Ascending aorta (tissue), 2 donors: ENCODE data around the gene PANK1. TPM values are rescaled to one million over a fixed set of nuclear protein-coding genes. Genes with fewer than 3 reads are reported as not detected.

ENCODE experiments used
- DNase-seq, 2 donors: peaks; one replicate each; pipeline ENCODE4 v3.0.0-alpha.2; 2019; ENCODE audit warnings: low spot score in 2 of 2
- H3K27ac ChIP-seq, 2 donors: fragments of 200-600 bp; sonication (generic); one replicate each; pipeline ENCODE4 v1.5.1; 2016 to 2017; ENCODE audit warnings: mild to moderate bottlenecking in 1 of 2
- H3K27me3 ChIP-seq: fragments of 200-600 bp; sonication (generic); one replicate; pipeline ENCODE4 v1.5.1; 2017
- H3K36me3 ChIP-seq, 2 donors: fragments of 200-600 bp; sonication (generic); one replicate each; pipeline ENCODE4 v1.5.1; 2016
- H3K4me1 ChIP-seq, 2 donors: fragments of 200-600 bp; sonication (generic); one replicate each; pipeline ENCODE4 v1.5.1; 2016 to 2017; ENCODE audit warnings: mild to moderate bottlenecking in 1 of 2
- H3K4me3 ChIP-seq, 2 donors: fragments of 200-600 bp; sonication (generic); one replicate each; pipeline ENCODE4 v1.5.1; 2016 to 2017; ENCODE audit warnings: mild to moderate bottlenecking in 1 of 2
- H3K9me3 ChIP-seq, 2 donors: fragments of 200-600 bp; sonication (generic); one replicate each; pipeline ENCODE4 v1.5.1; 2016
- intact Hi-C: fragments of 100-400 bp; cut with DNase I; formaldehyde crosslinking; loops from one replicate; pipeline ENCODE4 v1.15.1; 2023
- total RNA-seq: library from RNA; depleted of rRNA; stranded (reverse); fragments of >200 nt; gene quantifications from one replicate; pipeline ENCODE4 v1.1.0, GENCODE V29; 2016
- TF ChIP-seq, protein P1 (sequence below), 3 experiments: fragments of 200-600 bp in 2 of 3; fragments of 450-650 bp in 1 of 3; sonication (generic) in 2 of 3; IDR thresholded peaks; one replicate each; pipeline ENCODE4 v1.5.1; 2016 to 2019; ENCODE audit warnings: antibody characterized with exemption in 3 of 3, mild to moderate bottlenecking in 1 of 3, moderate library complexity in 1 of 3

PANK1 gene
- total RNA-seq, 1 donor from 2014 or later = 1.5 TPM

DNA sequence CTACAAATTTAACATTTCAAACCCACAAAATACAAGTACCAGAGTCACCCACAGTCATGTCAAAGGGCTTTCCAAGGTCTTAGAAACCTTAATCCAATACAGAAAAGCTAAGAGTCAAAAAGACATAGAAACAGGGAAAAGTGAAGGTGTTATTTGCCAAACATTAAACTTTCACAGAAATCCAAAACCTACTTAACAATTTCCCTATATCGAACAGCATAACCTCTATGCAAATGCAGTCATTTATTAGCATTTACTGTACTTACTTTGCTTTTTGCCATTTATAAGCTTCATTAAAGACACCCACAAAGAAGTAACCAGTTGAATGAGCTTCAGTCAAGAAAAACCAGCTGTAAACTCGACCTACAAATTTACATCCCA is 1.6 kb downstream of the PANK1 start:
- TF ChIP-seq, protein P1, sequence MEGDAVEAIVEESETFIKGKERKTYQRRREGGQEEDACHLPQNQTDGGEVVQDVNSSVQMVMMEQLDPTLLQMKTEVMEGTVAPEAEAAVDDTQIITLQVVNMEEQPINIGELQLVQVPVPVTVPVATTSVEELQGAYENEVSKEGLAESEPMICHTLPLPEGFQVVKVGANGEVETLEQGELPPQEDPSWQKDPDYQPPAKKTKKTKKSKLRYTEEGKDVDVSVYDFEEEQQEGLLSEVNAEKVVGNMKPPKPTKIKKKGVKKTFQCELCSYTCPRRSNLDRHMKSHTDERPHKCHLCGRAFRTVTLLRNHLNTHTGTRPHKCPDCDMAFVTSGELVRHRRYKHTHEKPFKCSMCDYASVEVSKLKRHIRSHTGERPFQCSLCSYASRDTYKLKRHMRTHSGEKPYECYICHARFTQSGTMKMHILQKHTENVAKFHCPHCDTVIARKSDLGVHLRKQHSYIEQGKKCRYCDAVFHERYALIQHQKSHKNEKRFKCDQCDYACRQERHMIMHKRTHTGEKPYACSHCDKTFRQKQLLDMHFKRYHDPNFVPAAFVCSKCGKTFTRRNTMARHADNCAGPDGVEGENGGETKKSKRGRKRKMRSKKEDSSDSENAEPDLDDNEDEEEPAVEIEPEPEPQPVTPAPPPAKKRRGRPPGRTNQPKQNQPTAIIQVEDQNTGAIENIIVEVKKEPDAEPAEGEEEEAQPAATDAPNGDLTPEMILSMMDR (IDR thresholded peaks at IDR 0.05) = no peak
- Histone ChIP-seq H3K27ac (peak overlapping the region; percentile 72 to 91), H3K36me3 (no peaks in the 10 kb centered on the region), H3K4me1 (no peaks in the 10 kb centered on the region), H3K9me3 (no peaks in the 10 kb centered on the region), H3K4me3 (peak overlapping the region; percentile 92 to 97), H3K27me3 (no peaks in the 10 kb centered on the region)
- DNase-seq = no peak
- intact Hi-C loops = loop anchor here (5.0 to 10.0 kb wide), 3 partner anchors 219 to 651 kb away; partner anchors contain the start of genes FAS and LIPA

DNA sequence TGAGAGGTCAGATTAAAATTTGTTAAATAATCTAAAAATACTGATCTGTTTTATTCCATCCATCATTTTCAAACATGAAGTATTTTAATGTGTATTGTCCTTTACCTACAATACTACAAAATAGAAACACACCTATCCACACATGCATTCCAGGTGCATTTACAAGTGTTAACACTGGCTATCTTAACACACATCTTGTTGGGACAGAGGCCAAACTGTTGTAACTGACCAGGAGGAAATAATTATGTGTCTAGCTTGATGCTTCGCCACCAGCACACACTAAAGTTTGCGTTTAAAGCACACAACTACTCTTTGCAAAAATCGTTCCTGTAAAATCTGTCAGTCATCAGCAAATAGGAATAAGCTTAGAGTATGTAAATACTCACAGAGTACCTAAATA is 2.8 kb downstream of the PANK1 start:
- no peak overlapping the region for H3K4me3 ChIP-seq
- intact Hi-C loops = loop anchor here (5.0 to 10.0 kb wide), 3 partner anchors 217 to 650 kb away; partner anchors contain the start of genes FAS and LIPA
- H3K27me3 ChIP-seq = no peaks in the 10 kb centered on the region

DNA sequence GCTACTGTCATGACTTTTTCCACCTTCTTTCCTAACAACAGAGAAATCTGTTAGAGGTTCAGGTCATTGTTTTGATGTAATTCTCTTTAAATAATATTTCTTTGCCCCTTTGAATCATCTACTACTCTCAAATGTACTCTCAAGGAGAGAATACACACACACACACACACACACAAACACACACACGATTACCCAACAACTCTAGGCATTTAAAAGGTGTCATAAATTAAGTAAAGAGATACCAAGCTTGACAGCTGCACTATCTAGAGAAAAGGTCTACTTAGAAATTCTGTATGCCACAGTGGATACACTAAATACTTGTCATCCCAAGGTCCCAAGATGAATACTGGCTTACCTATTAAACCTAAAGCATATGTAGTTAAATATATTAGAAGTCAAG is 4.8 kb downstream of the PANK1 start:
- Histone ChIP-seq H3K36me3 (no peaks in the 10 kb centered on the region), H3K4me3 (no peak overlapping the region), H3K27me3 (no peaks in the 10 kb centered on the region), H3K27ac (no peak overlapping the region), H3K4me1 (no peaks in the 10 kb centered on the region), H3K9me3 (no peaks in the 10 kb centered on the region)
- TF ChIP-seq, protein P1 (IDR thresholded peaks at IDR 0.05) = no peak
- no peak for DNase-seq
- intact Hi-C loops = loop anchor here (5.0 to 10.0 kb wide), 3 partner anchors 215 to 648 kb away; partner anchors contain the start of genes FAS and LIPA

More for the DNA sequence above, 2.8 kb downstream of the PANK1 start:
- DNase-seq = no peak
- H3K4me1 ChIP-seq = no peaks in the 10 kb centered on the region
- no peaks in the 10 kb centered on the region for H3K9me3 ChIP-seq
- no peaks in the 10 kb centered on the region for H3K36me3 ChIP-seq
- H3K27ac ChIP-seq = no peak overlapping the region
- TF ChIP-seq, protein P1 (IDR thresholded peaks at IDR 0.05) = no peak

DNA sequence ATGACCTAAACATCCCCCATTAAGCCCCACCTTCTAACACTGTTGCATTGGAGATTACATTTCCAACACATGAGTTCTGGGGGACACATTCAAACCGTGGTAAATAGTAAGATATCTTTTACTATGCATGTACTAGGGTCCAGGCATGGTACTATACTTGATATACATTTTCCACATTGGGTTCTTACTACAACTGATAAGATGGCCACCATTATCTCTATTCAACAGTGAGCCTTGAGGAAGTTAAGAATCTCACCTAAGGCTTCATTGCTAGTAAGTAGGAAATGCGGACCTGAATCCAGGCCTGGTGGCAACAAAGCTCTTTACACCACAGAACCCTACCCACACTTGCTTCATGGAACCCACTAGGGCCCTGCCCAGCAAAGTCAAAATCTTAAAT is 5.7 kb downstream of the PANK1 start:
- intact Hi-C loops = no loop called here
- Histone ChIP-seq H3K4me1 (no peaks in the 10 kb centered on the region), H3K27me3 (no peaks in the 10 kb centered on the region), H3K36me3 (no peaks in the 10 kb centered on the region), H3K9me3 (no peaks in the 10 kb centered on the region), H3K27ac (no peak overlapping the region), H3K4me3 (no peak overlapping the region)
- TF ChIP-seq, protein P1 (IDR thresholded peaks at IDR 0.05) = no peak
- no peak for DNase-seq

DNA sequence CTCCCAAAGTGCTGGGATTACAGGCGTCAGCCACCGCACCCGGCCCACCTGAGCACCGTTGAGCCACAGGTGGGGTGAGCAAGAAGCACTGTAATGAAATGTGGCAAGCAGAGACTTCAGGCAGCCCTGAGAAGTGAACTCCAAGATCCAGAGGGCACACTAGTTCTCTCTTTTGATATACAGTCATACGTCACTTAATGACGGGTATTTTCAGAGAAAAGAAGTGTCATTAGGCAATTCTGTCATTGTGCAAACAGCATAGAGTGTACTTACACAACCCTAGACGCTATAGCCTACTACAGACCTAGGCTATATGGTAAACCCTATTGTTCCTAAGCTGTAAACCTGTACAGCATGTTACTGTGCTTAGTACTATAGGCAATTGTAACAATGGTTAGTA is 7.9 kb downstream of the PANK1 start:
- H3K4me3 ChIP-seq = no peak overlapping the region
- intact Hi-C loops = no loop called here
- H3K9me3 ChIP-seq = no peaks in the 10 kb centered on the region
- TF ChIP-seq, protein P1 (IDR thresholded peaks at IDR 0.05) = no peak
- DNase-seq = no peak
- H3K4me1 ChIP-seq = no peaks in the 10 kb centered on the region
- no peaks in the 10 kb centered on the region for H3K27me3 ChIP-seq
- no peaks in the 10 kb centered on the region for H3K36me3 ChIP-seq
- H3K27ac ChIP-seq = no peak overlapping the region

DNA sequence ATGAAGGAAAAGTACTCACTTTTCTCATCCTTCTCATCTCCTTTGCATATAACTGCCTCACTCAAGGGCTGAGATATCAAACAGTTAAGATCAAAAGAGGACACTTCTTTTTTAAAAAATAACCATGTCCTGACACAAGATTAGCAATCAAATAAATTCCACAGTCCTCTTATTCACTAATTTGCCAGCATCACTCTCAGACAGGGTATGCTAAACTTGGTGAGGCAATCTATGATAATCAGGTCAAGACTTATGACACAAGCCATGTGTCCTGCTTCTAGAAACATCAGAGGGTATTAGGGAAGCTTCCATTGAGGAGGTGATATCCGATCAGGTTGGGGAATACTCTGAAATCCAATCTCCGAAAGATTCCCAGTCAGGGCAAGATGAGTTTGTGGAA is 10.4 kb downstream of the PANK1 start:
- intact Hi-C loops = no loop called here
- H3K36me3 ChIP-seq = no peaks in the 10 kb centered on the region
- DNase-seq = no peak
- H3K4me3 ChIP-seq = no peak overlapping the region
- TF ChIP-seq, protein P1 (IDR thresholded peaks at IDR 0.05) = no peak
- H3K4me1 ChIP-seq = no peaks in the 10 kb centered on the region
- no peak overlapping the region for H3K27ac ChIP-seq
- no peaks in the 10 kb centered on the region for H3K9me3 ChIP-seq
- no peaks in the 10 kb centered on the region for H3K27me3 ChIP-seq
